ENCODE measurements around the gene LIPJ. TPM values are rescaled to one million over a fixed set of nuclear protein-coding genes. Genes with fewer than 3 reads are reported as not detected.
A peak's percentile ranks its signal among the peaks of the same experiment; 100 is the strongest.

LIPJ gene
- total RNA-seq, 2 donors from 2014 or later = not detected

- no peaks in the 10 kb centered on the region for H3K36me3 Mint-ChIP-seq (ENCODE audit: low read depth)
- no peaks in the 10 kb centered on the region for H3K4me1 Mint-ChIP-seq
- H3K4me3 ChIP-seq (ENCODE audit: low read length) = peak overlapping the region; percentile 71
- no peaks in the 10 kb centered on the region for H3K9me3 Mint-ChIP-seq
- no peak for DNase-seq
- H3K27ac ChIP-seq (ENCODE audit: low read depth, low read length) = no peak overlapping the region
- H3K9me3 ChIP-seq (ENCODE audit: control insufficient read depth, low read length) = no peaks in the 10 kb centered on the region
- peak overlapping the region; percentile 74 for H3K4me3 Mint-ChIP-seq
- H3K4me1 ChIP-seq (ENCODE audit: control insufficient read depth, insufficient read depth, low read length) = no peaks in the 10 kb centered on the region
- H3K36me3 ChIP-seq (ENCODE audit: control insufficient read depth, insufficient read depth, low read length) = no peaks in the 10 kb centered on the region
- peak overlapping the region; percentile 91 for H3K27ac Mint-ChIP-seq
- no peaks in the 10 kb centered on the region for H3K27me3 ChIP-seq (ENCODE audit: control insufficient read depth, insufficient read depth, low read length, poor library complexity, severe bottlenecking)
- no peak for TF ChIP-seq CTCF (conservative IDR thresholded peaks at IDR 0.05)
- peaks cover 23% of the 10 kb centered on the region for H3K27me3 Mint-ChIP-seq (ENCODE audit: insufficient read depth)
- H3K9ac ChIP-seq (ENCODE audit: extremely low read depth, low read length, poor library complexity, severe bottlenecking) = no peak overlapping the region
- WGBS, 2 experiments (ENCODE audit: insufficient coverage in 1 of 2, insufficient read length in 1 of 2) = 69% methylated on average over 4 to 7 of the region's 7 CpGs
These were observed 3.0 kb upstream of the LIPJ start for GRCh38 chr10:88583584-88583957.

GRCh38 chr10:88592381-88592780, 5.8 kb downstream of the LIPJ start:
- peaks cover 6% of the 10 kb centered on the region for H3K4me1 Mint-ChIP-seq
- no peak overlapping the region for H3K27ac Mint-ChIP-seq
- peaks cover 8% of the 10 kb centered on the region for H3K27me3 ChIP-seq (ENCODE audit: control insufficient read depth, insufficient read depth, low read length, poor library complexity, severe bottlenecking)
- H3K36me3 Mint-ChIP-seq (ENCODE audit: low read depth) = no peaks in the 10 kb centered on the region
- H3K4me3 ChIP-seq (ENCODE audit: low read length) = no peak overlapping the region
- H3K9me3 ChIP-seq (ENCODE audit: control insufficient read depth, low read length) = no peaks in the 10 kb centered on the region
- DNase-seq = no peak
- no peak overlapping the region for H3K4me3 Mint-ChIP-seq
- TF ChIP-seq CTCF (conservative IDR thresholded peaks at IDR 0.05) = no peak
- H3K4me1 ChIP-seq (ENCODE audit: control insufficient read depth, insufficient read depth, low read length) = no peaks in the 10 kb centered on the region
- H3K9me3 Mint-ChIP-seq = no peaks in the 10 kb centered on the region
- no peaks in the 10 kb centered on the region for H3K36me3 ChIP-seq (ENCODE audit: control insufficient read depth, insufficient read depth, low read length)
- no peak overlapping the region for H3K9ac ChIP-seq (ENCODE audit: extremely low read depth, low read length, poor library complexity, severe bottlenecking)
- 100% methylated on average over 1 of the region's 1 CpG for WGBS, 2 experiments (ENCODE audit: insufficient coverage in 1 of 2, insufficient read length in 1 of 2)
- H3K27ac ChIP-seq (ENCODE audit: low read depth, low read length) = no peak overlapping the region
- H3K27me3 Mint-ChIP-seq (ENCODE audit: insufficient read depth) = peaks cover 37% of the 10 kb centered on the region

- H3K4me1 ChIP-seq (ENCODE audit: control insufficient read depth, insufficient read depth, low read length) = no peaks in the 10 kb centered on the region
- H3K9me3 ChIP-seq (ENCODE audit: control insufficient read depth, low read length) = no peaks in the 10 kb centered on the region
- WGBS, 2 experiments (ENCODE audit: insufficient coverage in 1 of 2, insufficient read length in 1 of 2) = 81 to 86% methylated on average over 1 to 2 of the region's 2 CpGs
- peaks cover 8% of the 10 kb centered on the region for H3K27me3 ChIP-seq (ENCODE audit: control insufficient read depth, insufficient read depth, low read length, poor library complexity, severe bottlenecking)
- H3K36me3 Mint-ChIP-seq (ENCODE audit: low read depth) = no peaks in the 10 kb centered on the region
- no peak overlapping the region for H3K4me3 Mint-ChIP-seq
- peaks cover 41% of the 10 kb centered on the region for H3K27me3 Mint-ChIP-seq (ENCODE audit: insufficient read depth)
- H3K27ac ChIP-seq (ENCODE audit: low read depth, low read length) = no peak overlapping the region
- no peak overlapping the region for H3K27ac Mint-ChIP-seq
- H3K9ac ChIP-seq (ENCODE audit: extremely low read depth, low read length, poor library complexity, severe bottlenecking) = no peak overlapping the region
- H3K4me3 ChIP-seq (ENCODE audit: low read length) = no peak overlapping the region
- no peaks in the 10 kb centered on the region for H3K9me3 Mint-ChIP-seq
- no peak for DNase-seq
- TF ChIP-seq CTCF (conservative IDR thresholded peaks at IDR 0.05) = no peak
- no peaks in the 10 kb centered on the region for H3K36me3 ChIP-seq (ENCODE audit: control insufficient read depth, insufficient read depth, low read length)
- H3K4me1 Mint-ChIP-seq = peaks cover 6% of the 10 kb centered on the region
These were observed 6.3 kb downstream of the LIPJ start for GRCh38 chr10:88592906-88593305.

Measured in endodermal cell (in vitro differentiated cells).